Mononuclear cell (primary cell): ENCODE results near the gene MAPK8IP2. TPM values are rescaled to one million over a fixed set of nuclear protein-coding genes. Genes with fewer than 3 reads are reported as not detected.
"Not testable (repeated sequence)": the region's sequence is repeated elsewhere in the genome, so short reads cannot be mapped to it uniquely, and the experiment has no call there.

ENCODE experiments used
- H3K27me3 ChIP-seq: 2 replicates; pipeline ENCODE4 v1.6.0; 2011; ENCODE audit warnings: low read length, control low read depth; ENCODE audit not compliant: insufficient read depth
- H3K4me1 ChIP-seq: 2 replicates; pipeline ENCODE4 v1.5.1; 2011; ENCODE audit warnings: mild to moderate bottlenecking, low read length, control low read depth; ENCODE audit not compliant: insufficient read depth
- H3K4me3 ChIP-seq: 2 replicates; pipeline ENCODE4 v1.5.1; 2011; ENCODE audit warnings: mild to moderate bottlenecking, low read length, moderate library complexity
- H3K9me3 ChIP-seq: 2 replicates; pipeline ENCODE4 v1.5.1; 2011; ENCODE audit warnings: low read depth, mild to moderate bottlenecking, control low read depth, low read length
- total RNA-seq: library from RNA; depleted of rRNA; stranded (reverse); fragments of >200 nt; gene quantifications from one replicate; pipeline ENCODE4 v1.2.3, GENCODE V29; 2012

MAPK8IP2 gene
- total RNA-seq, 1 donor: 0.10 TPM

GRCh38 chr22:50653256-50653655 lies 52.7 kb downstream of the MAPK8IP2 start:
- Histone ChIP-seq H3K4me1 (no peaks in the 10 kb centered on the region), H3K4me3 (no peak overlapping the region), H3K9me3 (no peaks in the 10 kb centered on the region), H3K27me3 (no peaks in the 10 kb centered on the region)

- H3K9me3 ChIP-seq, H3K4me3 ChIP-seq, H3K27me3 ChIP-seq, H3K4me1 ChIP-seq: not testable (repeated sequence)
These were observed 54.1 kb downstream of the MAPK8IP2 start for GRCh38 chr22:50654664-50655063.

GRCh38 chr22:50656122-50657070 lies 55.8 kb downstream of the MAPK8IP2 start:
- Histone ChIP-seq H3K27me3 (no peaks in the 10 kb centered on the region), H3K4me3 (no peak overlapping the region), H3K9me3 (no peaks in the 10 kb centered on the region), H3K4me1 (no peaks in the 10 kb centered on the region)

GRCh38 chr22:50657925-50658324 lies 57.3 kb downstream of the MAPK8IP2 start:
- H3K4me3 ChIP-seq: no peak overlapping the region

GRCh38 chr22:50659711-50660110 lies 59.1 kb downstream of the MAPK8IP2 start:
- H3K27me3 ChIP-seq, H3K4me1 ChIP-seq, H3K9me3 ChIP-seq, H3K4me3 ChIP-seq: not testable (repeated sequence)

More at GRCh38 chr22:50657925-50658324, 57.3 kb downstream of the MAPK8IP2 start:
- Histone ChIP-seq H3K9me3 (no peaks in the 10 kb centered on the region), H3K27me3 (no peaks in the 10 kb centered on the region), H3K4me1 (no peaks in the 10 kb centered on the region)

GRCh38 chr22:50660306-50660705 lies 59.7 kb downstream of the MAPK8IP2 start:
- Histone ChIP-seq H3K4me1 (no peaks in the 10 kb centered on the region), H3K4me3 (no peak overlapping the region), H3K9me3 (no peaks in the 10 kb centered on the region), H3K27me3 (no peaks in the 10 kb centered on the region)

Other genes with a start within 250 kb of the MAPK8IP2 start
- 63.4 TPM for gene SBF1, start 125.8 kb upstream of the MAPK8IP2 start, total RNA-seq
- 0.31 TPM for gene ADM2, start 119.2 kb upstream of the MAPK8IP2 start, total RNA-seq
- not detected for gene MIOX, start 113.9 kb upstream of the MAPK8IP2 start, total RNA-seq
- 22.8 TPM for gene LMF2, start 93.1 kb upstream of the MAPK8IP2 start, total RNA-seq
- gene NCAPH2, start 92.6 kb upstream of the MAPK8IP2 start, total RNA-seq: 40.6 TPM
- 33.8 TPM for gene SCO2, start 75.2 kb upstream of the MAPK8IP2 start, total RNA-seq
- 151 TPM for gene TYMP, start 70.8 kb upstream of the MAPK8IP2 start, total RNA-seq
- gene KLHDC7B, start 54.9 kb upstream of the MAPK8IP2 start, total RNA-seq: 1.7 TPM
- not detected for gene SYCE3, start 37.9 kb upstream of the MAPK8IP2 start, total RNA-seq
- gene CPT1B, start 22.4 kb upstream of the MAPK8IP2 start, total RNA-seq: 7.2 TPM
- gene CHKB, start 17.9 kb upstream of the MAPK8IP2 start, total RNA-seq: 40.0 TPM
- gene ARSA, start 27.4 kb downstream of the MAPK8IP2 start, total RNA-seq: 21.3 TPM
- gene SHANK3, start 72.0 kb downstream of the MAPK8IP2 start, total RNA-seq: under 0.01 TPM
- not detected for gene ACR, start 137.4 kb downstream of the MAPK8IP2 start, total RNA-seq
- gene RABL2B, start 182.8 kb downstream of the MAPK8IP2 start, total RNA-seq: 8.2 TPM